Body of pancreas (tissue), 4 donors: ENCODE results near the gene C11orf91. TPM values are rescaled to one million over a fixed set of nuclear protein-coding genes. Genes with fewer than 3 reads are reported as not detected.
"Not testable (repeated sequence)": the region's sequence is repeated elsewhere in the genome, so short reads cannot be mapped to it uniquely, and the experiment has no call there.

Experiments
- ATAC-seq: fragments of 150-250 bp; one replicate; pipeline ENCODE4 v1.9.1; 2016
- DNase-seq, 4 donors: peaks; one replicate each; pipeline ENCODE4 v3.0.0-alpha.2; 2019
- H3K27ac ChIP-seq, 4 donors: fragments of 200-600 bp; sonication (generic); 1 replicate in 3 of 4; 2 replicates in 1 of 4; pipeline versions ENCODE4 v1.5.1 to v1.6.1; 2016 to 2019; ENCODE audit warnings: mild to moderate bottlenecking in 1 of 4, mixed read lengths in 1 of 4, moderate library complexity in 1 of 4
- H3K27me3 ChIP-seq, 2 donors: fragments of 200-600 bp; sonication (generic); one replicate each; pipeline ENCODE4 v1.6.0; 2016; ENCODE audit warnings: mild to moderate bottlenecking in 1 of 2
- H3K36me3 ChIP-seq, 2 donors: fragments of 200-600 bp; sonication (generic); replicated peaks in 1 of 2; 2 replicates each; pipeline ENCODE4 v1.5.1; 2016; ENCODE audit warnings: low read depth in 2 of 2; ENCODE audit not compliant: insufficient read depth in 1 of 2
- H3K4me1 ChIP-seq: fragments of 200-600 bp; sonication (generic); one replicate; pipeline ENCODE4 v1.6.0; 2016
- H3K4me3 ChIP-seq, 2 donors: fragments of 200-600 bp; sonication (generic); 1 replicate in 1 of 2; 2 replicates in 1 of 2; pipeline ENCODE4 v1.5.1; 2016 to 2019
- H3K9me3 ChIP-seq, 3 donors: fragments of 200-600 bp; sonication (generic); 1 replicate in 2 of 3; 2 replicates in 1 of 3; pipeline ENCODE4 v1.5.1; 2016
- CTCF ChIP-seq, 7 experiments: fragments of 450-650 bp in 4 of 7; fragments of 200-600 bp in 3 of 7; sonication (generic) in 3 of 7; IDR thresholded peaks; one replicate each; pipeline ENCODE4 v1.5.1; 2016 to 2019; ENCODE audit warnings: antibody characterized with exemption in 7 of 7
- POLR2A ChIP-seq, 3 donors: fragments of 450-650 bp; IDR thresholded peaks; one replicate each; pipeline ENCODE4 v1.6.1; 2016; ENCODE audit warnings: antibody characterized with exemption in 3 of 3, mild to moderate bottlenecking in 2 of 3
- WGBS, 2 donors: methylation state at CpG; one replicate each; pipeline ENCODE4 v1.1.5; 2017; 5-methylcytosine and 5-hydroxymethylcytosine counted together
- intact Hi-C: fragments of 100-400 bp; cut with DNase I; formaldehyde crosslinking; loops from one replicate; pipeline ENCODE4 v1.15.1; 2023
- total RNA-seq, 2 donors: library from RNA; depleted of rRNA; stranded (reverse); fragments of >200 nt; gene quantifications; one replicate each; pipeline ENCODE4 v1.1.0, GENCODE V29; 2016

C11orf91 gene
- total RNA-seq, 2 donors from 2014 or later, result not detected

GRCh38 chr11:33663121-33663520 is 37.5 kb downstream of the C11orf91 start:
- Histone ChIP-seq H3K4me3 (no peak overlapping the region), H3K27ac (no peak overlapping the region), H3K27me3 (no peaks in the 10 kb centered on the region), H3K4me1 (no peaks in the 10 kb centered on the region), H3K9me3 (no peaks in the 10 kb centered on the region), H3K36me3 (no peaks in the 10 kb centered on the region)
- DNase-seq, result no peak
- TF ChIP-seq POLR2A (IDR thresholded peaks at IDR 0.05) (no peak), CTCF (IDR thresholded peaks at IDR 0.05) (no peak)
- intact Hi-C loops, result no loop called here
- ATAC-seq, result no peak

- intact Hi-C loops, ATAC-seq: not testable (repeated sequence)
These were observed 39.1 kb downstream of the C11orf91 start for GRCh38 chr11:33661526-33661925.

GRCh38 chr11:33660962-33661361 is 39.7 kb downstream of the C11orf91 start:
- H3K4me1 ChIP-seq, result no peaks in the 10 kb centered on the region
- H3K9me3 ChIP-seq, result no peaks in the 10 kb centered on the region
- TF ChIP-seq POLR2A (IDR thresholded peaks at IDR 0.05) (no peak), CTCF (IDR thresholded peaks at IDR 0.05) (no peak)
- H3K4me3 ChIP-seq, result no peak overlapping the region
- H3K36me3 ChIP-seq, result no peaks in the 10 kb centered on the region
- WGBS, 2 donors, result 63 to 80% methylated on average over 4 of the region's 4 CpGs
- H3K27ac ChIP-seq, result no peak overlapping the region
- intact Hi-C loops, result no loop called here
- ATAC-seq (no peak), DNase-seq (no peak)
- H3K27me3 ChIP-seq, result no peaks in the 10 kb centered on the region

More at GRCh38 chr11:33661526-33661925, 39.1 kb downstream of the C11orf91 start:
- H3K9me3 ChIP-seq, H3K27me3 ChIP-seq, H3K36me3 ChIP-seq, H3K4me3 ChIP-seq, DNase-seq, H3K4me1 ChIP-seq, H3K27ac ChIP-seq: not testable (repeated sequence)
- WGBS, 2 donors, result 85 to 89% methylated on average over 7 of the region's 7 CpGs

- DNase-seq (no peak), ATAC-seq (no peak)
- Histone ChIP-seq H3K27ac (no peak overlapping the region), H3K4me1 (no peaks in the 10 kb centered on the region), H3K36me3 (no peaks in the 10 kb centered on the region), H3K9me3 (no peaks in the 10 kb centered on the region), H3K27me3 (no peaks in the 10 kb centered on the region), H3K4me3 (no peak overlapping the region)
- TF ChIP-seq POLR2A (IDR thresholded peaks at IDR 0.05) (no peak), CTCF (IDR thresholded peaks at IDR 0.05) (no peak)
- intact Hi-C loops, result no loop called here
- WGBS, 2 donors, result 82 to 85% methylated on average over 5 of the region's 5 CpGs
These were observed 41.1 kb downstream of the C11orf91 start for GRCh38 chr11:33659370-33660139.

- DNase-seq (no peak), ATAC-seq (no peak)
- H3K27me3 ChIP-seq, result no peaks in the 10 kb centered on the region
- 76 to 79% methylated on average over 21 to 22 of the region's 22 CpGs for WGBS, 2 donors
- no peaks in the 10 kb centered on the region for H3K9me3 ChIP-seq
- H3K27ac ChIP-seq, result no peak overlapping the region
- H3K4me1 ChIP-seq, result no peaks in the 10 kb centered on the region
- TF ChIP-seq CTCF (IDR thresholded peaks at IDR 0.05), result no peak
- no peak for TF ChIP-seq POLR2A (IDR thresholded peaks at IDR 0.05)
- no peak overlapping the region for H3K4me3 ChIP-seq
- no peaks in the 10 kb centered on the region for H3K36me3 ChIP-seq
- intact Hi-C loops, result no loop called here
These were observed 42.3 kb downstream of the C11orf91 start for GRCh38 chr11:33658195-33658900.
